ENCODE data around the gene IL23A. TPM values are rescaled to one million over a fixed set of nuclear protein-coding genes. Genes with fewer than 3 reads are reported as not detected.

The IL23A gene
- total and polyA plus RNA-seq, 10 of the 15 experiments (the other 5 are each of a cell fraction or from before 2014, with no cell fraction given), result 3.3 to 11.1 (median 5.2) TPM

DNA sequence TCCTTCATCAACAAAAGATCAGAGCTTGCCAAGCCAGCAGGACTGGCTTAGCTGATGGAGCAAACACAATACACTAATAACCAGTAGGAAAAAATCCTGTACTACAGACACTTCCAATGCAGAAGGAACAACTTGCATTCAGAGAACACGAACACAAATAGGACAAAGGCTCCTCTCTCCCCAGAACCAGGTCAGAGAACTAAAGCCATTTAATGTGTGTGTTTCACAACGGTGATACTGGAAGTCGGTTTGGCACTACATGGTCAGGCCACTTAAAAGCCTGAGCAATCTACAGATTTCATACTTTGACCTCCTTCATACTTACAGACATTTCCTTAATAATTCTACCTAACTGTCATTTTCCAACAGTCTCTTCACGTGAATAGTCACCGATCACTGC is 44.9 kb upstream of the IL23A start:
- CTCF ChIA-PET, result interaction anchor here (0.5 to 2.1 kb wide), 3 partner anchors 10 to 170 kb away, joined by 3 to 10 read pairs (median 3); partner anchors contain the start of gene COQ10A
- RAD21 ChIA-PET (ENCODE audit: unreplicated experiment), result no interaction called here
- intact Hi-C loops (cut with micrococcal nuclease; ENCODE audit: unreplicated experiment) (no loop called here), in situ Hi-C loops (cut with MboI) (no loop called here)
- Histone ChIP-seq H3K27me3 (replicated peaks in 1 of 2; ENCODE audit: control insufficient read depth in 2 of 2, insufficient read depth in 2 of 2, low read length in 1 of 2) (no peaks in the 10 kb centered on the region), H4K20me1 (ENCODE audit: control insufficient read depth, insufficient read depth) (no peaks in the 10 kb centered on the region), H3K4me2 (ENCODE audit: control insufficient read depth, insufficient read depth) (no peak overlapping the region), H3K4me1 (ENCODE audit: control insufficient read depth, insufficient read depth, low read length) (peaks cover 20% of the 10 kb centered on the region), H3K36me3 (ENCODE audit: control insufficient read depth in 2 of 2, insufficient read depth in 2 of 2, low read length in 1 of 2) (peaks cover 2 to 14% of the 10 kb centered on the region in 2 experiments; a peak in 2 of 4 replicates), H3K9ac (ENCODE audit: control insufficient read depth, insufficient read depth, low read length) (no peak overlapping the region), H3K79me2 (ENCODE audit: control insufficient read depth, insufficient read depth, low read length) (peaks cover 58% of the 10 kb centered on the region), H3K27ac (ENCODE audit: control insufficient read depth, insufficient read depth) (no peak overlapping the region), H3K9me3 (replicated peaks; ENCODE audit: control insufficient read depth, insufficient read depth, low read length) (no peaks in the 10 kb centered on the region), H3K4me3 (no peak overlapping the region), H2AFZ (ENCODE audit: control insufficient read depth, low read depth, low read length) (no peak overlapping the region)
- no peak for TF ChIP-seq ZBTB4 (CRISPR knock-in tag; IDR thresholded peaks at IDR 0.05)
- no peak for TF ChIP-seq GATAD2B (conservative IDR thresholded peaks at IDR 0.05; ENCODE audit: low read depth)
- no peak for TF ChIP-seq PAX8 (IDR thresholded peaks at IDR 0.05)
- ATAC-seq (no peak), DNase-seq (ENCODE audit: low read depth, low spot score) (no peak), FAIRE-seq (no peak)
- no TSS peak for BruUV-seq (replicated peaks)
- 89% methylated on average over 5 of the region's 5 CpGs for WGBS (ENCODE audit: insufficient coverage, insufficient replicate concordance, low lambda C conversion rate, missing lambda C conversion rate)
- POLR2A ChIA-PET, result interaction anchor here (0.6 to 1.5 kb wide), 2 partner anchors 27 to 45 kb away, joined by 3 to 4 read pairs; partner anchors contain the start of genes COQ10A and IL23A
- SMC1A ChIA-PET (ENCODE audit: uncharacterized antibody, unreplicated experiment), result interaction anchor here (0.6 kb wide), 1 partner anchor 17 kb away, joined by 3 read pairs; no protein-coding TSS in a partner anchor
